22Rv1 (cell line): Measurements from ENCODE around the gene CTNNAL1.

Experiments used
- H3K27ac ChIP-seq: fragments of 450-650 bp; 2 replicates; pipeline ENCODE4 v1.5.1; 2017
- ZFX ChIP-seq: fragments of 450-650 bp; IDR thresholded peaks from 2 replicates; pipeline ENCODE4 v1.6.1; 2017; ENCODE audit warnings: antibody characterized with exemption, borderline replicate concordance
- TF ChIP-seq, protein P1 (sequence below): fragments of 450-650 bp; IDR thresholded peaks from 2 replicates; pipeline ENCODE4 v1.5.1; 2017; ENCODE audit warnings: mild to moderate bottlenecking

CTNNAL1 gene

DNA sequence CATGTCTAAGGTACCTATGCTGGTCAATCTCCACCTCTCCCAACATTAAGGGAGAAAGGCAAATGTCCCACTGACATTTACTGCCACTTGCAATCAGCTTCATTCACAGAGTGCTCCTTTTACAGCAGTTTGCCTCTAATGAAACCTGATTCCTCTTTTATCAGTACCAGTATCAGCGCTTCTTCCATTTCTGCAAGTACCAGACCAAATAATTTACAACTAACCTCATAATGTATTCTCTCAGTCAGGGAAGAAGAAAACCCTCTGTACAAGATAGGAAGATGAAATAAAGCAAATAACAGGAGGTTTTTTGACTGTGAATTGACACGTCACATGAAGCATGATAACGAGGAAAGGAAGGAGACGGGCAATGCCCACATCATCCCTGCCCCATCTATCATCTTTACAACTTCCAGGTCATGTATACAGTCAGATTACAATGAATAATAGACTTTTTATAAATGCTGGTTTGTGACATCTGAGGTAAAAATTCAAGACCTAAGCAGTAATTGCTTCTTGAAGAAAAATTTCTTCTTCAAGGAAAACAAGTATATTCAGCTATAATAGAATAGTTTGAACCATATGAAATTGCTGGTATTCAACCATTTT, 57.2 kb downstream of the CTNNAL1 start:
- H3K27ac ChIP-seq: no peak overlapping the region
- TF ChIP-seq ZFX: no peak
- TF ChIP-seq, protein P1, sequence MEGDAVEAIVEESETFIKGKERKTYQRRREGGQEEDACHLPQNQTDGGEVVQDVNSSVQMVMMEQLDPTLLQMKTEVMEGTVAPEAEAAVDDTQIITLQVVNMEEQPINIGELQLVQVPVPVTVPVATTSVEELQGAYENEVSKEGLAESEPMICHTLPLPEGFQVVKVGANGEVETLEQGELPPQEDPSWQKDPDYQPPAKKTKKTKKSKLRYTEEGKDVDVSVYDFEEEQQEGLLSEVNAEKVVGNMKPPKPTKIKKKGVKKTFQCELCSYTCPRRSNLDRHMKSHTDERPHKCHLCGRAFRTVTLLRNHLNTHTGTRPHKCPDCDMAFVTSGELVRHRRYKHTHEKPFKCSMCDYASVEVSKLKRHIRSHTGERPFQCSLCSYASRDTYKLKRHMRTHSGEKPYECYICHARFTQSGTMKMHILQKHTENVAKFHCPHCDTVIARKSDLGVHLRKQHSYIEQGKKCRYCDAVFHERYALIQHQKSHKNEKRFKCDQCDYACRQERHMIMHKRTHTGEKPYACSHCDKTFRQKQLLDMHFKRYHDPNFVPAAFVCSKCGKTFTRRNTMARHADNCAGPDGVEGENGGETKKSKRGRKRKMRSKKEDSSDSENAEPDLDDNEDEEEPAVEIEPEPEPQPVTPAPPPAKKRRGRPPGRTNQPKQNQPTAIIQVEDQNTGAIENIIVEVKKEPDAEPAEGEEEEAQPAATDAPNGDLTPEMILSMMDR: no peak

DNA sequence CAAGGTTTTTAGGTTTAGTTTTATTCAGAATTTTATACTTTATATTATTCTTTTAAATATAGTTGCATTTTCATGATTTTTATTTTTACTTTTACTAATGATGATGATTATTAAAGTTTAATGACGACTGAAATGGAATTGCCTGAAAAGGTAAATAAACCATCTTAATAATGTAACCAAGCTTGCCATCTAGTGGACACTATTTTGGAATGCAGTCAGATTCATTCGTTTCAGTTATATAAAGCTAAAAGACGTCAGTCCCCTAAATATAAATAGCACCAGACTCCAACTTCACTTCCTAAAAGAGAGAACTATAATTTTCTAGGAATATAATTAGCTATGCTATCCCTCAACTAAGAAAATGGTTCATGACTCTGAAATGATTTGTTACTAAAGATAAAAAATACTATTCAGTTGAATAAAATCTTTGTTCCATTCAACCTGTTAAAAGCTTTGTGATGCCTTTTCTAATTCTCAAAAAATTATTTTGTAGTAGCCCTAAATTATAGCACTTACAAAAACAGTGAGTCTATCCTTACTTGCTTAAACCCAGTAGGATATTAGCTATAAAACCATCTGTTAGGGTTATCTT, 59.2 kb downstream of the CTNNAL1 start:
- TF ChIP-seq ZFX: no peak
- TF ChIP-seq, protein P1: peak; percentile 84
- no peak overlapping the region for H3K27ac ChIP-seq

DNA sequence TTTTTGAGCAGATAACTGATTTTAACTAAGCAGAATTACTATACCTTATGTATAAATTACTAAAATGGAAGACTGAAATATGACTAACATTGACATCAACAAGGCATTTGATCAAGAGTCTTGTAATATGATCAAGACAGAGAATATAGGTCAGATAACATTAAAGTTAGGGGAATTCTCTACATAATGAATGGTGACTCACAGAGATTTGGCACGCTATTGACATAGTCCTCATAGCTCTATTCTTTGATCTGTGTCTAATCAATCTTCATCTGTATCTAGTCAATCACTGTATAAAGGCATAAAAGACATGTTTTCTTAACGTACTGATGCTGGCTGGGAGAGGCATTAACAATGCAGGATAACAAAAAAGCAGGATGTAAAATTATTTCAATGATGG, 61.7 kb downstream of the CTNNAL1 start:
- TF ChIP-seq ZFX: no peak
- TF ChIP-seq, protein P1: no peak
- H3K27ac ChIP-seq: no peak overlapping the region

DNA sequence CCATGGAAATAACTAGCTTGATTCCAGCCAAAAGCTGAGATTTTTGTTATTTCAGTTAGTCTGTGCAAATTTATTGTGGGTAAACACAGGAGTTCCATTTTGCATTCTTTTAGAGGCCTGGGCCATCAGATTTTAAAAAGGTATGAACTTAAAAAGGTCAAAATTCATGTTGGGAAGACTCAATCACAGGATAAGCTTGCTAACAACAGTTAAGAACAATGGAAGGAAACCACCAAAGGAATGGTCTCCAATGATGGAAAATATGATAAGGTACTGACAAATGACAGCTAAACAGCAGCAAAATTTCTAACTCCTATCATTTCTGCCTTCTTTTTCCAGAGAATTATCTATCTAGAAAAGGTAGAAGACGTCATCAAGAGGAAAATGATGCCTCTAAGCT, 63.1 kb downstream of the CTNNAL1 start:
- TF ChIP-seq ZFX: no peak
- TF ChIP-seq, protein P1: no peak
- H3K27ac ChIP-seq: no peak overlapping the region

DNA sequence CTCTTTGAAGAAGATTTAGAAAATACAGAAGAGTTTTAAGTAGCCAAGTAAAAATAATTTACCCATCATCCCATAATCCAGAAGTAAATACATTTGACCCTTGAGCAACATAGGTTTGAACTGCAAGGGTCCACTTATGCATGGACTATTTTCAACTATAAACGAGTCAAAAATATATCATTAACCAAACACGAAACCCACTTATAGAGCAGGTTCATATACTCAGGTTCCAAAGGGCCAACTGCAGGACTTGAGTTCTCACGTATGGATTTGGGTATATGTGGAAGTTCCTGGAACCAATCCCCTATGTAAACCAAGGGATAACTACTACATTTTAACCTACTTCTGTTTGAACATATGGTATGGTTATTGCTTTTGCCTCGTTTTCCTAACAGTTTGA, 73.3 kb downstream of the CTNNAL1 start:
- no peak overlapping the region for H3K27ac ChIP-seq

DNA sequence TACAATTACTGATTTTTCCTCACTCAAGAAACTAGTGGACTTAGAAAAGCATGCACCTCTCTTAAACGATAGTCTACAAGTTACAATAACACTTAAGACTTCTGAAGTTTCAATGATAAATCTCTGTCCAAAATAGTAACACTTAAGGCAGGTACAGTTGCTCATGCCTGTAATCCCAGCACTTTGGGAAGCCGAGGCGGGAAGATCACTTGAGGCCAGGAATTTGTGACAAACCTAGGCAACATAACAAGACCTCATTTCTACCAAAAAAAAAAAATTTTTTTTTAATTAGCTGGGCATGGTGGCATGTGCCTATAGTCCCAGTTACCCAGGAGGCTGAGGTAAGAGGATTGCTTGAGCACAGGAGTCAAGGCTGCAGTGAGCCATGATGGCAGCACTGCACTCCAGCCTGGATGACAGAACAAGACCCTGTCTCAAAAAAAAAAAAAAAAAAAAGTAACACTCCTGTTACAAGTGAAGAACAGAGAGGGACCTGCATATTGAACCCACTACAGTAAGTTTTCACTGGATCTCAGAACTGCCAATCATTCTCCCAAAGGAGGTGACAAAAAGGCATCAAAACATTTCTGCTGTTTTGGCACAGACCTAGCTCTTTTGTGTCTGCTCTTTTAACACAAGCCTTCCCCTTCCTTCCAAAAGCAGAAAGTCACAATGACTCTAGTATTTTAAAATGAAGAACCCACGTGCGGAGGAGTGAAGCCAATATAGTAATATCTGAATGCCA, 75.6 kb downstream of the CTNNAL1 start:
- TF ChIP-seq, protein P1: no peak
- no peak for TF ChIP-seq ZFX
- H3K27ac ChIP-seq: no peak overlapping the region

More for the DNA sequence above, 73.3 kb downstream of the CTNNAL1 start:
- no peak for TF ChIP-seq ZFX
- TF ChIP-seq, protein P1: no peak
